ENCODE results near the gene CAPZA1.

GRCh38 chr1:112626193-112626592, 6.6 kb downstream of the CAPZA1 start:
- TF ChIP-seq CTCF (IDR thresholded peaks at IDR 0.05), result no peak
- no peak for TF ChIP-seq CREM (CRISPR knock-in tag; IDR thresholded peaks at IDR 0.05)
- no peak for TF ChIP-seq FOXP4 (CRISPR knock-in tag; IDR thresholded peaks at IDR 0.05)
- no peak for TF ChIP-seq AR (CRISPR knock-in tag; IDR thresholded peaks at IDR 0.05)
- TF ChIP-seq ZNF232 (CRISPR knock-in tag; IDR thresholded peaks at IDR 0.05), result no peak
- TF ChIP-seq ATF3 (CRISPR knock-in tag; conservative IDR thresholded peaks at IDR 0.05), result no peak
- TF ChIP-seq NFYB (CRISPR knock-in tag; conservative IDR thresholded peaks at IDR 0.05; ENCODE audit: low read depth), result no peak
- TF ChIP-seq HMGXB4 (CRISPR knock-in tag; IDR thresholded peaks at IDR 0.05), result no peak
- TF ChIP-seq SMAD3 (CRISPR knock-in tag; IDR thresholded peaks at IDR 0.05; ENCODE audit: borderline replicate concordance), result no peak
